GM12873 (cell line): ENCODE results near the gene RABGAP1.

Source experiments
- CTCF ChIP-seq: IDR thresholded peaks from 2 replicates; pipeline ENCODE4 v1.5.1; 2012; ENCODE audit warnings: low read depth, mild to moderate bottlenecking, moderate library complexity, low read length, control low read depth; ENCODE audit not compliant: insufficient read depth; ENCODE audit errors: missing control alignments

Gene RABGAP1

GRCh38 chr9:122978601-122979000 lies 37.8 kb downstream of the RABGAP1 start:
- TF ChIP-seq CTCF, result no peak

- no peak for TF ChIP-seq CTCF
Measured at GRCh38 chr9:122986010-122986409, 45.2 kb downstream of the RABGAP1 start.

- TF ChIP-seq CTCF, result no peak
Measured at GRCh38 chr9:122988141-122988540, 47.3 kb downstream of the RABGAP1 start.

- TF ChIP-seq CTCF, result peak; percentile 15
Measured at GRCh38 chr9:122988920-122989621, 48.3 kb downstream of the RABGAP1 start.

GRCh38 chr9:122991370-122991830 lies 50.6 kb downstream of the RABGAP1 start:
- TF ChIP-seq CTCF, result peak; percentile 57

GRCh38 chr9:122996586-122996985 lies 55.8 kb downstream of the RABGAP1 start:
- no peak for TF ChIP-seq CTCF

GRCh38 chr9:122998448-122998847 lies 57.6 kb downstream of the RABGAP1 start:
- TF ChIP-seq CTCF, result no peak
